Keratinocyte (primary cell): ENCODE measurements around the gene TSPAN17.

Experiments
- EZH2 ChIP-seq: IDR thresholded peaks from one replicate; pipeline ENCODE4 v1.6.1; 2012; ENCODE audit warnings: inconsistent platforms, mild to moderate bottlenecking, low read length, moderate library complexity
- TF ChIP-seq, protein P1 (sequence below), 3 experiments: IDR thresholded peaks in 1 of 3; conservative IDR thresholded peaks in 1 of 3; optimal IDR thresholded peaks in 1 of 3; 2 replicates in 2 of 3; 3 replicates in 1 of 3; pipeline versions ENCODE3 to v1.5.1; 2011; ENCODE audit warnings: low read length in 3 of 3, mild to moderate bottlenecking in 3 of 3, moderate library complexity in 2 of 3, control low read depth in 1 of 3, inconsistent platforms in 1 of 3; ENCODE audit not compliant: insufficient read depth in 2 of 3; ENCODE audit errors: extremely low read depth in 1 of 3

- TF ChIP-seq EZH2, result no peak
- TF ChIP-seq, protein P1, sequence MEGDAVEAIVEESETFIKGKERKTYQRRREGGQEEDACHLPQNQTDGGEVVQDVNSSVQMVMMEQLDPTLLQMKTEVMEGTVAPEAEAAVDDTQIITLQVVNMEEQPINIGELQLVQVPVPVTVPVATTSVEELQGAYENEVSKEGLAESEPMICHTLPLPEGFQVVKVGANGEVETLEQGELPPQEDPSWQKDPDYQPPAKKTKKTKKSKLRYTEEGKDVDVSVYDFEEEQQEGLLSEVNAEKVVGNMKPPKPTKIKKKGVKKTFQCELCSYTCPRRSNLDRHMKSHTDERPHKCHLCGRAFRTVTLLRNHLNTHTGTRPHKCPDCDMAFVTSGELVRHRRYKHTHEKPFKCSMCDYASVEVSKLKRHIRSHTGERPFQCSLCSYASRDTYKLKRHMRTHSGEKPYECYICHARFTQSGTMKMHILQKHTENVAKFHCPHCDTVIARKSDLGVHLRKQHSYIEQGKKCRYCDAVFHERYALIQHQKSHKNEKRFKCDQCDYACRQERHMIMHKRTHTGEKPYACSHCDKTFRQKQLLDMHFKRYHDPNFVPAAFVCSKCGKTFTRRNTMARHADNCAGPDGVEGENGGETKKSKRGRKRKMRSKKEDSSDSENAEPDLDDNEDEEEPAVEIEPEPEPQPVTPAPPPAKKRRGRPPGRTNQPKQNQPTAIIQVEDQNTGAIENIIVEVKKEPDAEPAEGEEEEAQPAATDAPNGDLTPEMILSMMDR (optimal IDR thresholded peaks at IDR 0.05 in 1 of 3, IDR thresholded peaks at IDR 0.05 in 1 of 3, conservative IDR thresholded peaks at IDR 0.05 in 1 of 3; ENCODE audit: extremely low read depth in 1 of 3, insufficient read depth in 2 of 3, low read length in 3 of 3), result no peak
These were observed 6.7 kb upstream of the TSPAN17 start for GRCh38 chr5:176640616-176641015.
